Measurements from ENCODE around the gene MARCHF3.

- no peak for TF ChIP-seq POLR2AphosphoS5 (IDR thresholded peaks at IDR 0.05)
- TF ChIP-seq CTCF (IDR thresholded peaks at IDR 0.05) = no peak
Measured at GRCh38 chr5:127011153-127011552, 19.2 kb downstream of the MARCHF3 start.

Data from esophagus muscularis mucosa (tissue), 3 donors.